ENCODE measurements around the gene TRABD2B.

TRABD2B gene

DNA sequence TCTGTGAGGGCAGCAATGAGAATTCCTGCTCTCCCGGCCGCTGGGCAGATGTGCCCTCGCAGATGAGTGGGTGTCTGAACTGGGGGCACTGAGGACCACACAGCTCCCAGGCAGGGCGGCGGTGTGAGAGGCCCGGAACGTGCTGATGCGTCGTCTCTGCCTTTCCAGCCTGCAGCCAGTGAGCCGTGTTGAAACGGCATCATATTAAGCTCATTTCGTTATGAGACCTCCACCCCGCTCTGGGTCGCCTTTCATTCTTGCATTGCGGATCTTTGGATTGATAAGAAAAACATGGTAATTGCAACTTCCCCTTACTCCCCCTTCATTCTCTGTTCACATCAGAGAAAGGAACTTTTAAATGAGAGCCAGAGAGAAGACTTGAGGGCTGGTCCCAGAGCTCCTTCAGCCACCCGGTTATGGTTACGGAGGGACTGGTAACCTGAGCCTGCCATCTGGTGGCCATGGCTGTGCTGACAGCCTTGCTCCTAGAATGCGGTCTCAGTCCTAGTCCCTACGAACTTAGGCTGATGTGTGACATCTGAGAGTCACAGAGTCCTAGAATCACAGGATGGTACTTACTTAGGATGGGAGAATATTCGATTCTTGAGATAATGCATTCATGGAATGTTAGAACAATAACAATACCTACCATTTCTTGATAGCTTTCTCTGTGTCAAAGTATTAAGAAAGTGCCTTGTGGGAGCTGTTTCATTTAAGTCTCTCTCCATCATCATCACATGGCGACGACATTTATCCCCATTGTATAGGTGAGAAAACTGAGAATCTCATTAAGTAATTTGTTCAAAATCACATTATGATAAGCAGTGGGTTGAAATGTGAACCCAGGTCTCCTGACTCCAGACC is 271.0 kb downstream of the TRABD2B start:
- DNase-seq (ENCODE audit: low read depth in 2 of 2), result peak; percentile 40 to 50

GRCh38 chr1:47725511-47725991 is 271.6 kb downstream of the TRABD2B start:
- DNase-seq (ENCODE audit: low read depth in 2 of 2), result no peak

DNA sequence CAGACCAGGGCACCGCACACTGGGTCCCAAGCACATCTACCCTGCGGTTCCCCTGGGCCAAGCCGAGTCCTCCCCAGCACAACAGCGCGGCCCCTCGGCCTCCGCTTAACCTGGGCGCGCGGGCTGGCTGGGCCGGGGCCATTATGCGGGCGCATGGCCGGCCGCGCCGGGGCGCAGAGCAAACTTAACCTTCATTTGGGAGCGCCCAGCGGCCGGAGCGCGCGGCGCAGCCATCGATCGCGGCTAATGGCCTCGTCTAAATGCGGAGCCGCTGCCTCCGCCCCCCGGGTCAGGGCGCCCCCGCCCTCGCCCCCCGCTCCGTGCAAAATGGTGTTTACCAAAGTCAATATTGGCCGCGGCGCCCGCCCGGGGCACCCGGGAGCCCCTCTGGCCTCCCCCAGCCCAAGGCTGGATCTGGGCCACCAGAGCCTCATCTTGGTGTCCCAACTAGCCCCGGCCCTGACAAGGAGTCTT is 272.1 kb downstream of the TRABD2B start:
- DNase-seq (ENCODE audit: low read depth in 2 of 2), result no peak

DNA sequence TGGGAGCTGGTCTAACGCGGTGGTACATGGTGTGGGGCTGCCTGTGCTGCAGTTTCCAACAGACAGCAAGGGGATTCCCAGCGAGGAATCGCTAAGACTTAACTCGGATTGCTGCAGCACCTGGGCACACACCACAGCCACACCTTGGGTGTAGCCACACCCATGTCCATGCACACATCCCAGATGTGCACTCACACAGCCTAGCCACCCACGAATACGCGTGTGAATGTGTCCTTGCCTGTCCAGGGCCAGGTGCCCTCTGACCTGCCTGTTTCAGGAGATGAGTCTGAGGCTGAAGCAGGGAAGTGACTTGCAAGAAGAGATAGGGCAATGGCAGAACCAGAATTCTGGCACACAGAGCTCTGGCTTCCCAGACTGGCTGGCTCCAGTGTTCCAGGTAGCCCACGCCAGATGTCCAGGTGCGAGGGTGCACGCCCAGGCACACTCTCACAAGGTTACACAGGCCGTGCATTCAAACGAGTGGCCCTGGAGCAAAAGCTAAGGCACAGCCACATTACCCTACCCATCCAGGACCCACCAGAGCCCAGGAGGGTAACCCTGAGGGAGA is 272.7 kb downstream of the TRABD2B start:
- no peak for DNase-seq (ENCODE audit: low read depth in 2 of 2)

- no peak for DNase-seq (ENCODE audit: low read depth in 2 of 2)
Observed at GRCh38 chr1:47722909-47723580, 274.1 kb downstream of the TRABD2B start.

DNA sequence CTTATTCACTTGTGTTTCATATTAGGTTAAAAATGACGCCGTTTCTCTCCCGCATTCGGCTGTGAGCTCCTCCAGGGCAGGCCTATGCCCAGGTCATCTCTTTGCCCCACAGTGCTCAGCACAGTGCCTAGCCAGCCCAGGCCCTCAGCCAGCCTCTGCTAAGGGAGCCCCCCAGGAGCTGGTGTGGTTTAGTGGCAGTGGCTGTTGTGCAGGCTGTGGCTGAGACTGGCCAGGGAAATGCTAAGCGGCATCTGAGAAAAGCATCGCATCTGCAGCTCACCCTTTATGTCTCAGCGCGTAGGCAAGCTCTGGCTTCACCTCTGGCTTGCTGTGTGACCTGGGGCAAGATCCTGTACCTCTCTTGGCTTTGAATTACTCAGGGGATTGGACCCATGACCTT is 275.1 kb downstream of the TRABD2B start:
- DNase-seq (ENCODE audit: low read depth in 2 of 2), result no peak

- no peak for DNase-seq (ENCODE audit: low read depth in 2 of 2)
Observed at GRCh38 chr1:47720111-47720510, 277.1 kb downstream of the TRABD2B start.

GRCh38 chr1:47717341-47717740 is 279.8 kb downstream of the TRABD2B start:
- no peak for DNase-seq (ENCODE audit: low read depth in 2 of 2)

- no peak for DNase-seq (ENCODE audit: low read depth in 2 of 2)
Observed at GRCh38 chr1:47713975-47714767, 283.0 kb downstream of the TRABD2B start.

GRCh38 chr1:47713333-47713953 is 283.7 kb downstream of the TRABD2B start:
- DNase-seq (ENCODE audit: low read depth in 2 of 2), result no peak

- no peak for DNase-seq (ENCODE audit: low read depth in 2 of 2)
Observed at GRCh38 chr1:47712596-47713299, 284.4 kb downstream of the TRABD2B start.

- DNase-seq (ENCODE audit: low read depth in 2 of 2), result no peak
Observed at GRCh38 chr1:47711848-47712492, 285.2 kb downstream of the TRABD2B start.

GRCh38 chr1:47711184-47711847 is 285.9 kb downstream of the TRABD2B start:
- DNase-seq (ENCODE audit: low read depth in 2 of 2), result no peak
